Cardiac fibroblast (primary cell): Measurements from ENCODE around the gene C6orf136.

Experiments used
- DNase-seq, 2 donors: peaks; one replicate each; pipeline versions ENCODE4 v3.0.0 to v3.0.0-alpha.2; 2010; ENCODE audit warnings: low read depth in 2 of 2
- H3K4me3 ChIP-seq, 2 donors: replicated peaks in 1 of 2; 1 replicate in 1 of 2; 2 replicates in 1 of 2; pipeline ENCODE4 v1.5.1; 2011; ENCODE audit warnings: low read depth in 2 of 2, low read length in 2 of 2, mild to moderate bottlenecking in 2 of 2, moderate library complexity in 1 of 2
- TF ChIP-seq, protein P1 (sequence below): IDR thresholded peaks from one replicate; pipeline ENCODE4 v1.5.1; 2011; ENCODE audit warnings: low read depth, mild to moderate bottlenecking, low read length, inconsistent platforms

The C6orf136 gene

DNA sequence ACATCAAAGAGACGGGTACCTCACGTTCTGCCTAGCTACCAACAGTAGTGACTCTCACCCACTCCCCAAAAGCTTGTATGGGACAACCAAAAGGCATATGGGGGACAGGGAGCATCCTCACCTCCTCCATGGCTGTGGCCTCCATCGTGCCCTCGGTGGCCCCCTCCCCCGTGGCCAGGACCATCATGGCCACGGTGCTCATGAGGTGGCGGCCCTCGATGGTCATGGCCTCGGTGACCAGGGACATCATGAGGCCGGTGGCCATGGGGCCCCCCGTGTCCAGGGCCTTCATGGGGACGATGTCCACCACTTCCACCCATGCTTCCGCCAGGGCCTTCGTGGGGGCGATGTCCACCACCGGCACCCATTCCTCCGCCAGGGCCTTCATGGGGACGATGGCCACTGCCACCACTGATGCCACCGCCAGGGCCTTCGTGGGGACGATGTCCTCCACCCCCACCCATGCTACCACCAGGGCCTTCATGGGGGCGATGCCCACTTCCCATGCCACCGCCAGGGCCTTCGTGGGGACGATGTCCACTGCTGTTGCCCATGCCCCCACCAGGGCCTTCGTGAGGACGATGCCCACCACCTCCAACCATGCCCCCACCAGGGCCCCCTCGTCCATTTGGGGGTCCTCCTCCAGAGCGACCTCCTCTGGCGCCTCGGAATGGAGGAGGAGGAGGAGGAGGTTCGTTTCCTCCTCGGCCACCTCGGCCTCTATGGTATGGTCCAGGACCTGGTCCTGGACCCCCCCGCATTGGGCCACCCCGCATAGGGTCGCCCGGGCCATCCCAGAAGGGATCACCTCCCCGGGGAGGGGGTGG is 44.9 kb upstream of the C6orf136 start:
- no peak for DNase-seq
- H3K4me3 ChIP-seq = no peak overlapping the region
- TF ChIP-seq, protein P1, sequence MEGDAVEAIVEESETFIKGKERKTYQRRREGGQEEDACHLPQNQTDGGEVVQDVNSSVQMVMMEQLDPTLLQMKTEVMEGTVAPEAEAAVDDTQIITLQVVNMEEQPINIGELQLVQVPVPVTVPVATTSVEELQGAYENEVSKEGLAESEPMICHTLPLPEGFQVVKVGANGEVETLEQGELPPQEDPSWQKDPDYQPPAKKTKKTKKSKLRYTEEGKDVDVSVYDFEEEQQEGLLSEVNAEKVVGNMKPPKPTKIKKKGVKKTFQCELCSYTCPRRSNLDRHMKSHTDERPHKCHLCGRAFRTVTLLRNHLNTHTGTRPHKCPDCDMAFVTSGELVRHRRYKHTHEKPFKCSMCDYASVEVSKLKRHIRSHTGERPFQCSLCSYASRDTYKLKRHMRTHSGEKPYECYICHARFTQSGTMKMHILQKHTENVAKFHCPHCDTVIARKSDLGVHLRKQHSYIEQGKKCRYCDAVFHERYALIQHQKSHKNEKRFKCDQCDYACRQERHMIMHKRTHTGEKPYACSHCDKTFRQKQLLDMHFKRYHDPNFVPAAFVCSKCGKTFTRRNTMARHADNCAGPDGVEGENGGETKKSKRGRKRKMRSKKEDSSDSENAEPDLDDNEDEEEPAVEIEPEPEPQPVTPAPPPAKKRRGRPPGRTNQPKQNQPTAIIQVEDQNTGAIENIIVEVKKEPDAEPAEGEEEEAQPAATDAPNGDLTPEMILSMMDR = no peak

DNA sequence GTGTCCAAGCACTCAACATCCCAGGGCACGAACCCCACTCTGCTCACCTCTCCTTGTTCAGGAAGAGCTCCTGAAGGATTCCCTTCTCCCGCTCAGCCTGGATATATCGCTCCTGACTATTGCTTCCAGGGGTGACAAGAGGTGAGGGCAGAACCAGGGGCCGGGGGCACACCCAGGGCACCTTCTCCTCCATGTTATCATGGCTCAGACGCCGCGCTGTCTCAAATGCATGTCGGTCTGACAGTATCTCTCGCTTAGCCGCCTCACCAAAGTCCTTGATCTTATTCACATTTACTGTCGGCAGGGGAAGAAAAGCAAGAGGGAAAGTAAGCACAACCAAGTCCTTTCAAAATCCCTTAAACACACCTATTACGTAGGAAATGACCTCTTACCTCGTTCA is 43.0 kb upstream of the C6orf136 start:
- TF ChIP-seq, protein P1 = no peak
- no peak overlapping the region for H3K4me3 ChIP-seq
- no peak for DNase-seq

DNA sequence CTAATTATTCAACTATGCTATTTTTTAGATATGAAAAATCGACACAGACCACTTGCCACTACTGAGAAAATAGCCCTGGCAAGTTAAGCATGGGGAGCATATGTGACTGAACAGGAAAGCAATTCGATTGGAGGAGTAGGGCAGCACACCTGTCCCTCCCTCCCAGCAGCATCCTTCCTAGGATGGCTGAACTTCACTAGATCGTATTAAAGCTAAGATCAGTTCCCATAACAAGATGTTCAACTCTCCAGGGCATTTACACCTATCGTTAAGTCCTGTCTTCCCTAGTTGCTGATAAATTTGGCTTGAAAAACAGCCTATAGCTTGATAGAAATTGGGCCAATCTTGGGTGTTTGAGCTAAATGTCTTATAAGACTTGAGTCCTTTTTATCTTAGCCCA is 36.9 kb upstream of the C6orf136 start:
- TF ChIP-seq, protein P1 = no peak
- no peak for DNase-seq
- H3K4me3 ChIP-seq = no peak overlapping the region

DNA sequence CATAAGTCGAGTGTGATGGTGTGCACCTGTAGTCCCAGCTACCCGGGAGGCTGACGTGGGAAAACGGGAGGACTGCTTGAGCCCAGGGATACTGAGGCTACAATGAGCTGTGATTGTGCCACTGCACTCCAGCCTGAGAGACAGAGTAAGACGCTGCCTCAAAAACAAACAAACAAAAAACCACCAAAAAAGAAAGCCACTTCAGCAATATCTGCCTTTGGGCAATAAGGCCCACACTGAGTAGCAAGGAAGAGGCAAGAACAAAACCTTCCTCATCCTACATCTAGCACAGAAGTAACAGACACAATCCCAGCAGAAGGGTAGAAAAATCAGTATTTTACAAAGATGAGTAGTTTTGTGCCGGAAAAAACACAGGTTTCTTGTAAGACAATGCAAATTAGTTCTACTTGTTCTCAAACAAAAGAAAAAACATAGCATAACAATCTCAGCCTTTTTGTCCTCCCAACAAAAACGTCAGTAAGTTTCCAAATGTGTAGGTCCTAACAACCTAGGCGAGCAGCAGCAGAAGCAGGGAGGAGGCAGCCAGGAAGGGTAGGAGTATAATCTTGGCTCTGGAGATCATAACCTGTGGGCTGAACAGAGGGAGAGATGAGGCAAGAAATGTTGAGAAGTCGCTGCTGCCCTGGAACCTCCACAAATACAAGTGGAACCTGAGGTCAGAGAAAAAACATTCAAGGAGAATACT is 35.6 kb upstream of the C6orf136 start:
- TF ChIP-seq, protein P1 = no peak
- DNase-seq = no peak
- no peak overlapping the region for H3K4me3 ChIP-seq

DNA sequence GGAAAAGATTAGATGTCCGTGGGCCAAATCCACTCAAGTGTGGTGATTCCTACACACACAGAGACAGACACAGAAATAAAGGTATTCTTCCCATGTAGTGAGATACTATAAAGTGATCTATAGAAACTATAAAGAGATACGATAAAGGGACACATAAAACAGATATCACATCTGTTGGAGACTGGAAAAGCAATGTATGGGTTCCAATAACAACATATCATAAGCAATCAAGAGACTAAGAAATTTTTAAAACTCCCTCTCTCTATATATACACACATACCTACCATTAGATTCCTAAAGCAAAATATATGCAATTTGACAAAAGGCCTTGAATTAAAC is 35.1 kb upstream of the C6orf136 start:
- no peak overlapping the region for H3K4me3 ChIP-seq
- DNase-seq = no peak
- TF ChIP-seq, protein P1 = no peak

DNA sequence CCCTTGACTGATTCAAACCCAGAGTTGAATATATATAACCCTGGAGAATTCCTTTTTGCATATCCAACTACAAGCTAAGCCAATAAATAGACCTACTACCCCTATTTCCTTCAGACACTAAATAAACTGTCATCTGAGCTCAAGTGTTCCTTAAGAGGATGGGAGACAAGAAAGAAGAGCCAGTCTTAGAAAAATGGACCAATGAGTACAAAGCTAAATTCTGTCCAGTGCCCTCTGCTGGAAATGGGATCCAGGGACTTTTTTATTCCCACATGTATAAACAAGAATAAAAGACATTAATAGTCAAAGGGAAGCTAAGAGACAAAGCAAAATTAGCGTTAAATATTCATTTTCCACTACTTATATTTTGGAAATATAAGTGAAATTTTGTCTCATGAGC is 34.7 kb upstream of the C6orf136 start:
- TF ChIP-seq, protein P1 = peak; percentile 36
- no peak overlapping the region for H3K4me3 ChIP-seq
- peak; percentile 55 to 59 for DNase-seq
